Type B pancreatic cell (in vitro differentiated cells): Measurements from ENCODE around the gene CARD11. TPM values are rescaled to one million over a fixed set of nuclear protein-coding genes. Genes with fewer than 3 reads are reported as not detected.

Experiments
- DNase-seq: peaks from one replicate; pipeline ENCODE4 v3.0.0; 2021; ENCODE audit warnings: mixed read lengths; ENCODE audit not compliant: unreplicated experiment; ENCODE audit errors: extremely low spot score
- H3K27ac Mint-ChIP-seq: 2 replicates; pipeline ENCODE4 v1.8.0; 2021; ENCODE audit warnings: mild to moderate bottlenecking, mixed read lengths
- H3K27me3 Mint-ChIP-seq: 2 replicates; pipeline ENCODE4 v1.8.0; 2021; ENCODE audit warnings: mixed read lengths
- H3K36me3 Mint-ChIP-seq: 2 replicates; pipeline ENCODE4 v1.8.0; 2021; ENCODE audit warnings: mixed read lengths
- H3K4me1 Mint-ChIP-seq: one replicate; pipeline ENCODE4 v1.8.0; 2021; ENCODE audit warnings: mixed read lengths; ENCODE audit not compliant: unreplicated experiment
- H3K4me3 Mint-ChIP-seq: 2 replicates; pipeline ENCODE4 v1.8.0; 2021; ENCODE audit warnings: mild to moderate bottlenecking, mixed read lengths
- H3K9me3 Mint-ChIP-seq: 2 replicates; pipeline ENCODE4 v1.8.0; 2021; ENCODE audit warnings: mixed read lengths
- total RNA-seq: library from RNA; stranded (reverse); gene quantifications from 2 replicates; pipeline ENCODE4 v1.2.1, GENCODE V29; 2021; ENCODE audit warnings: low replicate concordance
- TF ChIP-seq, protein P1 (sequence below): fragments of 200-600 bp; sonication (generic); conservative IDR thresholded peaks from 2 replicates; pipeline ENCODE4 v1.5.0; 2021; ENCODE audit warnings: antibody characterized with exemption, mild to moderate bottlenecking

CARD11 gene
- total RNA-seq, 1 donor from 2014 or later = 11.6 TPM

DNA sequence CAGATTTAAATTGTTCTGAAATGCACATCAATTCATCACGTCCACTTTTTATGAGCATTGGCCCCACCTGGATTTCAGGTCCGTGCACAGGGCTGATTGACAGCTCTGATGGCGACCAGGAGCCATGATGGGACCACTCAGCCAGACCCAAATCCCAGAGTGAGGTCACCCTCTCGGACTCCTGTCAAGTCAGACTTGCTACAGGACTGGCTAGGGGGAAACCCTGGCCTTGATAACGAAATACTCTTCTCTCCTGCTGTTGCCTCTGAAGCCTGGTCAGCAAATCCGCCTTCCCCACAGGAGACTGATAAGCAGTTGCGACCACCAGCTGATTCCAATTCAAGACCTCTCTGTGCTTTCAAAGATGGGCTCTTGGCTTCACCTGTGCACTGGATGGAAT lies 76.4 kb downstream of the CARD11 start:
- TF ChIP-seq, protein P1, sequence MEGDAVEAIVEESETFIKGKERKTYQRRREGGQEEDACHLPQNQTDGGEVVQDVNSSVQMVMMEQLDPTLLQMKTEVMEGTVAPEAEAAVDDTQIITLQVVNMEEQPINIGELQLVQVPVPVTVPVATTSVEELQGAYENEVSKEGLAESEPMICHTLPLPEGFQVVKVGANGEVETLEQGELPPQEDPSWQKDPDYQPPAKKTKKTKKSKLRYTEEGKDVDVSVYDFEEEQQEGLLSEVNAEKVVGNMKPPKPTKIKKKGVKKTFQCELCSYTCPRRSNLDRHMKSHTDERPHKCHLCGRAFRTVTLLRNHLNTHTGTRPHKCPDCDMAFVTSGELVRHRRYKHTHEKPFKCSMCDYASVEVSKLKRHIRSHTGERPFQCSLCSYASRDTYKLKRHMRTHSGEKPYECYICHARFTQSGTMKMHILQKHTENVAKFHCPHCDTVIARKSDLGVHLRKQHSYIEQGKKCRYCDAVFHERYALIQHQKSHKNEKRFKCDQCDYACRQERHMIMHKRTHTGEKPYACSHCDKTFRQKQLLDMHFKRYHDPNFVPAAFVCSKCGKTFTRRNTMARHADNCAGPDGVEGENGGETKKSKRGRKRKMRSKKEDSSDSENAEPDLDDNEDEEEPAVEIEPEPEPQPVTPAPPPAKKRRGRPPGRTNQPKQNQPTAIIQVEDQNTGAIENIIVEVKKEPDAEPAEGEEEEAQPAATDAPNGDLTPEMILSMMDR = no peak
- H3K27ac Mint-ChIP-seq = no peak overlapping the region
- no peak overlapping the region for H3K4me3 Mint-ChIP-seq
- H3K27me3 Mint-ChIP-seq = no peaks in the 10 kb centered on the region
- H3K9me3 Mint-ChIP-seq = no peaks in the 10 kb centered on the region
- H3K36me3 Mint-ChIP-seq = no peaks in the 10 kb centered on the region
- DNase-seq = no peak
- no peaks in the 10 kb centered on the region for H3K4me1 Mint-ChIP-seq

DNA sequence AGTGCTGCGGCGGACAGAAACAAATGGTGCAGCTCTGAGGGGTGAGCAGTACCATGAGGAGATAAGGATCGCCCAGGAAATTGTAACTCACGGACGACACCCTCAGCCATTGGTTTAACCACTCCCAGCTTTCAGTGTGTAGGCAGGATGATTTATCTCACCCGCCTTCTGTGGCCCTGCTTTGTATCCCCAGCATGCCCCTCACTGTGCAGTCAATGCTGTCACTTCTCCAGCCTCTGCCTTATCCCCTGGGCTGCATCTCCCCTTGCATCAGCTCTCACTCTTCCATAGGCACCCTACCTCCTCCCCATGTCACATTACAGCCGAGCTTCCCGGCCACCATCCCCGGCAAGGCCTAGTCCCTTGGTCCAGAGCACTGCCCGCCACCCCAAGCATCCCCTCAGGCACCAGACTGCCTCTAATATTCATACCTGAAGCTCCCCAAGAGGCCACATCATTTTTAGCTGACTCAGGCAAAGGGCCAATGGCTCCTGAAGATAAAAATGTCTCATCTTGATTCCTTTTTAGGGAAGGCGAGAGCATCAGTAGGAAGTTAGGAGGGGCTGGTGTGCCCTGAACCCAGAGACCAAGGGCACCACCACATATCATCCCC lies 77.1 kb downstream of the CARD11 start:
- no peak overlapping the region for H3K4me3 Mint-ChIP-seq
- H3K9me3 Mint-ChIP-seq = no peaks in the 10 kb centered on the region
- H3K36me3 Mint-ChIP-seq = no peaks in the 10 kb centered on the region
- no peak for DNase-seq
- H3K27ac Mint-ChIP-seq = no peak overlapping the region
- TF ChIP-seq, protein P1 = no peak
- H3K4me1 Mint-ChIP-seq = no peaks in the 10 kb centered on the region
- no peaks in the 10 kb centered on the region for H3K27me3 Mint-ChIP-seq

DNA sequence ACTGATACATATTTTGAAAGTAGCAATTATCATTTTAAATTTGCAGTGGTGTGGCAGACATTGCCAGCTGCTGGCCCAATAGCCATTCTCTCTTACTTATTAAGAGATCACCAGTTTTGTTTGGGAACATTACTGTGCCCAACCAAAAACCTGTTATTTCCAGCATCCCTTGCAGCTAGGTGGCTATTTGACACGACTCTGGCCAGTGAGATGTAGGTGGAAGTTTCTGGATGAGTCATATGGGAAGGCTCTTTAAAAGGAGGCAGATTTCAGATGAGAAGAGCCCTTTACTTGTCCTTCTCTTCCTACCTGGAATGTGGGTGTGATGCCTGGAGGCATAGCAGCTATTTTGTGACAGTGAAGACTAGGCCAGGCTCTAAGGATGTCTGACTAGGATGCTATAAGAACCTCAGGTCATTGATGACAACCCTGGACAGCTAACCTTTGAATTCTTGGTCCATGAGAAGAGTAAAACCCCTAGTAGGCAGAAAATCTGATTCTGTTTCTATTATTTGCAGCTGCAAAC lies 77.9 kb downstream of the CARD11 start:
- Mint-ChIP-seq H3K4me3 (no peak overlapping the region), H3K27me3 (no peaks in the 10 kb centered on the region), H3K27ac (no peak overlapping the region), H3K36me3 (no peaks in the 10 kb centered on the region), H3K9me3 (no peaks in the 10 kb centered on the region), H3K4me1 (no peaks in the 10 kb centered on the region)
- TF ChIP-seq, protein P1 = no peak
- DNase-seq = no peak

DNA sequence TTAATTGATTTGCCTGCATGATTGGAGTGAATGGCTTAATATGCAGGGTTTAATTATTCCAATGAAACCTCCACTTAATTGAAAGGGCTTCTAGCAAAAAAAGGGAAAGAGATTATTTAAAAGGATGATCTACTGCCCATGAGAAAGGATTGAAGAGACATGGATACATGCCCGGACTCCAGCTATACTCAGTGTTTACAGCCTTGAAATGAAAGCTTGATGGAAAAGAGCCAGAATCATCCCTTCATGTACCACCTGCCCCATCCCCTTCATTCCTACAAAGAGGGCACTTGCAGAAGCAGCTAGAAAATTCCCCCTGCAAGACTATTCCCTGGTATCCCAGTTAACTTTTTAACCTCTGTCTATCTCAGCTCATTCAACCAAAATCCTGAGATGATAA lies 78.4 kb downstream of the CARD11 start:
- H3K36me3 Mint-ChIP-seq = no peaks in the 10 kb centered on the region
- no peaks in the 10 kb centered on the region for H3K27me3 Mint-ChIP-seq
- no peak overlapping the region for H3K27ac Mint-ChIP-seq
- H3K4me3 Mint-ChIP-seq = no peak overlapping the region
- TF ChIP-seq, protein P1 = no peak
- no peaks in the 10 kb centered on the region for H3K9me3 Mint-ChIP-seq
- no peaks in the 10 kb centered on the region for H3K4me1 Mint-ChIP-seq
- no peak for DNase-seq

DNA sequence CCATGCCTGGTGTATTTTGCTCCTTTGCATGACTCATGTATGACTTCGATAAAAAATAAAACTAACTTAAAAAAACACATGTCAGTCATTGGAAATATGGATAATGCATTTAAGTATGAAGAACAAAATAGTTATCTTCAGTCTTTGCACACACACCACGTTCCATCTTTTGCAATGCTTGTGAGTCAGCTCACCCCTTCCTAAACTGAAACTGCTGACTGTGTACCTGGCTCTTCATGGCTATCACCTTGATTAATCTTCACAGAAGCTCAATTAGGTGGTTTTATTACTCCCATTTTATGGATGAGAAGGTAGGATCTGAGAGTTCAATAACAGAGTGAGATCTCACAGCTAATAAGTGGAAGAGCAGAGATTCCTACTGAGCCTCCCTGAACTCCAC lies 79.5 kb downstream of the CARD11 start:
- H3K4me3 Mint-ChIP-seq = no peak overlapping the region
- H3K36me3 Mint-ChIP-seq = no peaks in the 10 kb centered on the region
- H3K27ac Mint-ChIP-seq = no peak overlapping the region
- H3K9me3 Mint-ChIP-seq = no peaks in the 10 kb centered on the region
- H3K27me3 Mint-ChIP-seq = no peaks in the 10 kb centered on the region
- TF ChIP-seq, protein P1 = no peak
- H3K4me1 Mint-ChIP-seq = no peaks in the 10 kb centered on the region
- no peak for DNase-seq
